Fibroblast of lung (primary cell): ENCODE data around the gene TRIML2.

ENCODE experiments used
- EZH2 ChIP-seq: IDR thresholded peaks from 2 replicates; pipeline ENCODE4 v1.5.1; 2012; ENCODE audit warnings: low read length, control low read depth, mild to moderate bottlenecking; ENCODE audit errors: missing control alignments
- TF ChIP-seq, protein P1 (sequence below), 2 donors: IDR thresholded peaks in 1 of 2; conservative IDR thresholded peaks in 1 of 2; 1 replicate in 1 of 2; 2 replicates in 1 of 2; pipeline ENCODE4 v1.5.1; 2011 to 2012; ENCODE audit warnings: low read length in 2 of 2, control low read depth in 1 of 2, inconsistent platforms in 1 of 2, low read depth in 1 of 2, mild to moderate bottlenecking in 1 of 2

DNA sequence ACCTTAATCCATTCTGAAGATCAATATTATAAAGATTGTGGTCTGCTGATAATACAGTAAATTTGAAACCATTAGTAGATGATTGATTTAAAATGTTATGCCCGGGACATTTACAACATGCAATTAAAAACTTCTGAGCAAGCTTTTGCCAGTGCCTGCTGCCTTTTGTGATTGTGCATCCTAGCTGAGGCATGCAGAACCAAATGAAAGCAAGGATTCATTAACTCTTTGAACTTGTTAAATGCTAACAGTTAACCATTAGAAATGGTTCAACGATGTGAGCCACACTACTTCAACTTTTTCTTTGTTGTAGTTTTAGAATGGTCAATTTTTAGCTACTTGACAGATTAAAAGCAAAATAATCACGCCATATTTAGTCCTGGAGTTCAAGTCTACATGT, 62.7 kb downstream of the TRIML2 start:
- TF ChIP-seq, protein P1, sequence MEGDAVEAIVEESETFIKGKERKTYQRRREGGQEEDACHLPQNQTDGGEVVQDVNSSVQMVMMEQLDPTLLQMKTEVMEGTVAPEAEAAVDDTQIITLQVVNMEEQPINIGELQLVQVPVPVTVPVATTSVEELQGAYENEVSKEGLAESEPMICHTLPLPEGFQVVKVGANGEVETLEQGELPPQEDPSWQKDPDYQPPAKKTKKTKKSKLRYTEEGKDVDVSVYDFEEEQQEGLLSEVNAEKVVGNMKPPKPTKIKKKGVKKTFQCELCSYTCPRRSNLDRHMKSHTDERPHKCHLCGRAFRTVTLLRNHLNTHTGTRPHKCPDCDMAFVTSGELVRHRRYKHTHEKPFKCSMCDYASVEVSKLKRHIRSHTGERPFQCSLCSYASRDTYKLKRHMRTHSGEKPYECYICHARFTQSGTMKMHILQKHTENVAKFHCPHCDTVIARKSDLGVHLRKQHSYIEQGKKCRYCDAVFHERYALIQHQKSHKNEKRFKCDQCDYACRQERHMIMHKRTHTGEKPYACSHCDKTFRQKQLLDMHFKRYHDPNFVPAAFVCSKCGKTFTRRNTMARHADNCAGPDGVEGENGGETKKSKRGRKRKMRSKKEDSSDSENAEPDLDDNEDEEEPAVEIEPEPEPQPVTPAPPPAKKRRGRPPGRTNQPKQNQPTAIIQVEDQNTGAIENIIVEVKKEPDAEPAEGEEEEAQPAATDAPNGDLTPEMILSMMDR (conservative IDR thresholded peaks at IDR 0.05 in 1 of 2, IDR thresholded peaks at IDR 0.05 in 1 of 2; ENCODE audit: low read depth in 1 of 2, low read length in 2 of 2) = no peak
- TF ChIP-seq EZH2 = no peak
